Nephron progenitor cell (in vitro differentiated cells): Measurements from ENCODE around the gene MBD4.

Experiments
- DNase-seq: peaks from one replicate; pipeline ENCODE4 v3.0.0; 2021
- H3K27ac Mint-ChIP-seq: 2 replicates; pipeline ENCODE4 v1.8.0; 2021; ENCODE audit warnings: mild to moderate bottlenecking, moderate library complexity, mixed read lengths
- H3K27me3 Mint-ChIP-seq: 2 replicates; pipeline ENCODE4 v1.8.0; 2021; ENCODE audit warnings: mild to moderate bottlenecking, low read depth, mixed read lengths; ENCODE audit not compliant: poor library complexity
- H3K36me3 Mint-ChIP-seq: 2 replicates; pipeline ENCODE4 v1.8.0; 2021; ENCODE audit warnings: low read depth, mixed read lengths
- H3K4me1 Mint-ChIP-seq: 2 replicates; pipeline ENCODE4 v1.8.0; 2021; ENCODE audit warnings: mixed read lengths
- H3K4me3 Mint-ChIP-seq: 2 replicates; pipeline ENCODE4 v1.8.0; 2021; ENCODE audit warnings: mild to moderate bottlenecking, moderate library complexity, mixed read lengths
- H3K9me3 Mint-ChIP-seq: 2 replicates; pipeline ENCODE4 v1.8.0; 2021; ENCODE audit warnings: mild to moderate bottlenecking, moderate library complexity, mixed read lengths
- TF ChIP-seq, protein P1 (sequence below): fragments of 200-600 bp; sonication (generic); IDR thresholded peaks from 2 replicates; pipeline ENCODE4 v1.5.0; 2021; ENCODE audit warnings: antibody characterized with exemption

Gene MBD4

DNA sequence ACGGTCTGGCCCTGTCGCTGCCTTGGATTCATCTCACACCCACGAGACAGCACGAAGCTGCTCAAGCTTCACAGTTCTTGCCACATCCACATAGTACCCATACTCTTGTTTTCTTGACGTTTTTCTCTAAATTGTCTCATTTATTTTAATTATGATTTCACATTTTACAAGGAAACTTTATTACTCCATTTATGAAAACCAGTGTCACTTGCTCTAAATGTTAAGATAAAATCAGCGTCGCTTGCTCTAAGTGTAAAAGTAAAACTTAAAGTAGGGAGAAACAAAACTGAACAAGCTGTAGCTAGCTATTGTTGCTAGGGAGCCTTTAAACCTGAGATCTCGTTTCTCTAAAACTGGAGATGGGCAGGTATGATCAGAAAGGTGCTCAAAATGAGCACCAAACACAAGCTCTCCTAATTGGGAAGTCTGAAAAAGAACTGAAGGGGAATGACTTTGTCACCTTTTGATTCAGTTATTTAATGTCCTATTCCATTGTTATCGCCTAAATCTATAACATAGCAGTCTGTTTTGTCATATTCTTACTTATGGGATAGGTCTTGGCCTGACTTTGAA is 956 bp upstream of the MBD4 start:
- peaks cover 5% of the 10 kb centered on the region for H3K27me3 Mint-ChIP-seq
- no peak for DNase-seq
- peaks cover 27% of the 10 kb centered on the region for H3K36me3 Mint-ChIP-seq
- H3K27ac Mint-ChIP-seq = peak overlapping the region; percentile 98
- TF ChIP-seq, protein P1, sequence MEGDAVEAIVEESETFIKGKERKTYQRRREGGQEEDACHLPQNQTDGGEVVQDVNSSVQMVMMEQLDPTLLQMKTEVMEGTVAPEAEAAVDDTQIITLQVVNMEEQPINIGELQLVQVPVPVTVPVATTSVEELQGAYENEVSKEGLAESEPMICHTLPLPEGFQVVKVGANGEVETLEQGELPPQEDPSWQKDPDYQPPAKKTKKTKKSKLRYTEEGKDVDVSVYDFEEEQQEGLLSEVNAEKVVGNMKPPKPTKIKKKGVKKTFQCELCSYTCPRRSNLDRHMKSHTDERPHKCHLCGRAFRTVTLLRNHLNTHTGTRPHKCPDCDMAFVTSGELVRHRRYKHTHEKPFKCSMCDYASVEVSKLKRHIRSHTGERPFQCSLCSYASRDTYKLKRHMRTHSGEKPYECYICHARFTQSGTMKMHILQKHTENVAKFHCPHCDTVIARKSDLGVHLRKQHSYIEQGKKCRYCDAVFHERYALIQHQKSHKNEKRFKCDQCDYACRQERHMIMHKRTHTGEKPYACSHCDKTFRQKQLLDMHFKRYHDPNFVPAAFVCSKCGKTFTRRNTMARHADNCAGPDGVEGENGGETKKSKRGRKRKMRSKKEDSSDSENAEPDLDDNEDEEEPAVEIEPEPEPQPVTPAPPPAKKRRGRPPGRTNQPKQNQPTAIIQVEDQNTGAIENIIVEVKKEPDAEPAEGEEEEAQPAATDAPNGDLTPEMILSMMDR = no peak
- H3K4me3 Mint-ChIP-seq = peak overlapping the region; percentile 94
- H3K4me1 Mint-ChIP-seq = peaks cover 74% of the 10 kb centered on the region
- H3K9me3 Mint-ChIP-seq = no peaks in the 10 kb centered on the region

DNA sequence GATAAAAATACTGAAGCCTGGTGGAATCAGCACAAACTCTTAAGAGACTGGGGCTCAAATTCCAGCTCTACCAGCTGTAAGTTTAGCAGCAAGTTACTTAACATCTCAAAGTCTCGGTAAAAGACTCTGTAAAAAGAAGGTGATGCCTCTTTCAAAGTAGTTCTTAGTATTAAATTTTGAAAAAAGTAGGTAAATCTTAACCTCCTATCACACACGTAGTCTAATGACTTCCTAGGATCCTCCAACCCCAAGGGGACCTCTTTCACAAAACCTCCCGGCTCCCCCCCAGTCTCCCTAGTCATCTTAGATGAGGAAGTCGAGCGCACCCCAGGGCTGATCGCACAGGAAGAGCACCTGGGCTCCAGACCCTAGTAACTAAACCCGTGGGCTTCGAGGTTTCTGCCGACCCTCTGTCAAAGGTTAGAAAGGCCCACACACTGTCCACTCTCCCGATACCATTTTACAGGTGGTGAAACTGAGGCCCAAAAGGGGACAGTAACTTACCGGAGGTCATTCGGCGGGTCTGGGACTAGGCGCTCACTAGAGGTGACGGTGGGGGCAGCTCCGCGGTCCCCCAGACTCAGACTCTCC is 427 bp downstream of the MBD4 start:
- Mint-ChIP-seq H3K4me3 (peak overlapping the region; percentile 94), H3K4me1 (peaks cover 88% of the 10 kb centered on the region), H3K27me3 (peaks cover 5% of the 10 kb centered on the region), H3K27ac (peak overlapping the region; percentile 98), H3K36me3 (peaks cover 38% of the 10 kb centered on the region), H3K9me3 (no peaks in the 10 kb centered on the region)
- peak; percentile 37 for DNase-seq
- TF ChIP-seq, protein P1 = no peak

DNA sequence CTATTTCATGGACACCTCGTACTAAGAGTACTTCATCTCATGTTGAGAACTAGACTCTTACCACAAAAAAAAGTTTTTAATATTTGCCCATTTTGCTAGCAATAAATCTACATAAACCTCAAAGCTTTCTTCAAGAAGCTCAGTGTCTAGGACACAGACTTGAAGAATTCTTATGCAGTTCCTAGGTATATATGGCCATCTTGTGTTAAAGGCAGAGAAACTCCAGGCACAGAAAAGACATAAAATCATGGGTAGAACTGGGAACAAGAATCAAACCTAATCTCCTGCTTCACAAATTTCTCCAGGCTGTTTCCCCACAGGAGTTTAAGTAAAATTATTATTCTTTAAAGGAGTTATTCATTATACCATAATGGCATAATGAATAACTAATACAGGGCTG is 4.4 kb downstream of the MBD4 start:
- TF ChIP-seq, protein P1 = no peak

DNA sequence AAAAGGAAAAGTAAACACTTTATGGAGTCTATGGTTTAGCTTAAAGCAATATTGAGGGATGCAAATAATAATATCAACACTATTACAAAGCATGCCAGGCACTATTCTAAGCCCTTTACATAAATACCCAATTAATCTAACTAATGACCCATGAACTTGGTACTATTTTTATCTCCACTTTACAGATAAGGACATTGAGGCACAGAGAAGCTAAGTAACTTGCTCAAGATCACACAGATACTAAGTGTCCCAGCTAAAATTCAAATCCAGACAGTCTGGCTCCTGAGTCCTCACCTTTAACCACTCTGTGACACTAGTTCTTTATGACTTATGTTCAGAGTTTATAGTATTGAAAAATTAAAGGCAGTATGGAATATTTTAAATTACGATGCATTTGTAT is 5.6 kb downstream of the MBD4 start:
- peaks cover 63% of the 10 kb centered on the region for H3K36me3 Mint-ChIP-seq
- no peak overlapping the region for H3K4me3 Mint-ChIP-seq
- H3K27ac Mint-ChIP-seq = no peak overlapping the region
- no peaks in the 10 kb centered on the region for H3K27me3 Mint-ChIP-seq
- DNase-seq = no peak
- TF ChIP-seq, protein P1 = no peak
- no peaks in the 10 kb centered on the region for H3K9me3 Mint-ChIP-seq
- H3K4me1 Mint-ChIP-seq = peaks cover 74% of the 10 kb centered on the region

More for the DNA sequence above, 4.4 kb downstream of the MBD4 start:
- Mint-ChIP-seq H3K4me1 (peaks cover 82% of the 10 kb centered on the region), H3K36me3 (peaks cover 63% of the 10 kb centered on the region), H3K4me3 (peak overlapping the region; percentile 37), H3K9me3 (no peaks in the 10 kb centered on the region), H3K27me3 (peaks cover 5% of the 10 kb centered on the region), H3K27ac (no peak overlapping the region)
- DNase-seq = no peak

DNA sequence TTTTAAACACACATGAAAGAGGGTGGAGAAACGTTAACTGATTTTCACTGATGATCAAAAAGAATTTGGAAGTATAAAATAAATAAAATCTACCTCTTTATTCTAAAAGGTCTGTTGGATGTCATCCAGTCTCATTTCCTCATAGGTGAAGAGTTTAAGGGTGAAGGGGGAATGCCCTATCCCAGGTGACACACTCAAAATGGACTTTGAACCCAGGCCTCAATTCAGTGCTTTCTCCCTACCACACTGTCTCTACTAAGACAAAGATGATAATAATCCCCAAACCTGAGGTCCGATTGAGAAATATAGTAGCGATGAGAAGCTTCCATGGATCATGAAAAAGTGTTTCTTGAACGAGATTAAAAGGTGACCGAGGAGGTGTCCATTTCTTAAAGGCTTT is 6.2 kb downstream of the MBD4 start:
- no peaks in the 10 kb centered on the region for H3K27me3 Mint-ChIP-seq
- H3K9me3 Mint-ChIP-seq = no peaks in the 10 kb centered on the region
- peaks cover 75% of the 10 kb centered on the region for H3K4me1 Mint-ChIP-seq
- no peak for DNase-seq
- TF ChIP-seq, protein P1 = no peak
- no peak overlapping the region for H3K4me3 Mint-ChIP-seq
- no peak overlapping the region for H3K27ac Mint-ChIP-seq
- H3K36me3 Mint-ChIP-seq = peaks cover 63% of the 10 kb centered on the region

DNA sequence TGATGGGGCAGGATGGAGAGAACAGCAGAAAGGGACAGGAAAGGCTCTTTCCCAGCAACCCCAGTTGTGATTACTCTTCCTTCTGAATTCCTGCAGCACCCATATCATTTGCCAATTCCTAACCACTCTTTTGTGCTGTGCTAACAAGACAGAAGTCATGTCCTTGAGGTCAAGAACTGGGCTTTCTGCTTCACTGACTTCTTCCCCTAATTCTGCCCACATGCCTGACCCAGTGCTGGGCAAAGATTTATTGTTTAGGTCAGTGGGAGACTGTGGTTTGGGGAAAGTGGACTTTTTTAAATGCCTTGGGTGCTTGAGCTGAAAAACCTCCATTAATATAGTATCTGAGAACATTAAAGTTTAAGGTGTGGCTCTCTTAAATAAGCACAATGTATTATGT is 7.1 kb downstream of the MBD4 start:
- peaks cover 2% of the 10 kb centered on the region for H3K27me3 Mint-ChIP-seq
- peak overlapping the region; percentile 8 for H3K4me3 Mint-ChIP-seq
- TF ChIP-seq, protein P1 = no peak
- no peak for DNase-seq
- peak overlapping the region; percentile 35 for H3K27ac Mint-ChIP-seq
- no peaks in the 10 kb centered on the region for H3K9me3 Mint-ChIP-seq
- H3K4me1 Mint-ChIP-seq = peaks cover 75% of the 10 kb centered on the region
- H3K36me3 Mint-ChIP-seq = peaks cover 59% of the 10 kb centered on the region
